GM23248 (cell line): ENCODE measurements around the gene FGF14.

Source experiments
- EZH2 ChIP-seq: fragments of 200-600 bp; sonication (generic); IDR thresholded peaks from 2 replicates; pipeline ENCODE4 v1.6.1; 2018; ENCODE audit warnings: antibody characterized with exemption, mild to moderate bottlenecking; ENCODE audit not compliant: insufficient read depth, poor library complexity, severe bottlenecking
- EZH2phosphoT487 ChIP-seq: fragments of 200-600 bp; sonication (generic); IDR thresholded peaks from 2 replicates; pipeline ENCODE4 v1.6.1; 2018; ENCODE audit warnings: antibody characterized with exemption, moderate library complexity, mild to moderate bottlenecking, low read depth; ENCODE audit not compliant: insufficient read depth

GRCh38 chr13:102440259-102440936, 38.5 kb upstream of the FGF14 start:
- TF ChIP-seq EZH2, result no peak
- no peak for TF ChIP-seq EZH2phosphoT487
